Choroid plexus epithelial cell (primary cell): Measurements from ENCODE around the gene BTBD9.

Experiments used
- DNase-seq: peaks from one replicate; pipeline ENCODE4 v3.0.0-alpha.2; 2010; ENCODE audit warnings: low read depth
- H3K4me3 ChIP-seq: 2 replicates; pipeline ENCODE4 v1.5.1; 2011; ENCODE audit warnings: low read depth, mild to moderate bottlenecking, control low read depth, low read length, moderate library complexity
- CTCF ChIP-seq: conservative IDR thresholded peaks from 2 replicates; pipeline ENCODE4 v1.5.1; 2011; ENCODE audit warnings: low read depth, mild to moderate bottlenecking, control low read depth, inconsistent platforms, low read length, moderate library complexity

The BTBD9 gene

GRCh38 chr6:38649744-38650143 is 10.0 kb upstream of the BTBD9 start:
- no peak for TF ChIP-seq CTCF
- H3K4me3 ChIP-seq = no peak overlapping the region
- DNase-seq = no peak

- DNase-seq = no peak
- no peak overlapping the region for H3K4me3 ChIP-seq
- TF ChIP-seq CTCF = no peak
Observed at GRCh38 chr6:38648629-38649028, 8.9 kb upstream of the BTBD9 start.

GRCh38 chr6:38646166-38646878 is 6.6 kb upstream of the BTBD9 start:
- H3K4me3 ChIP-seq = no peak overlapping the region
- DNase-seq = peak; percentile 24
- no peak for TF ChIP-seq CTCF

GRCh38 chr6:38644951-38645350 is 5.2 kb upstream of the BTBD9 start:
- DNase-seq = no peak
- no peak overlapping the region for H3K4me3 ChIP-seq
- no peak for TF ChIP-seq CTCF

GRCh38 chr6:38640216-38640909 is 634 bp upstream of the BTBD9 start:
- DNase-seq = no peak
- peak overlapping the region; percentile 94 for H3K4me3 ChIP-seq
- TF ChIP-seq CTCF = no peak

- DNase-seq = peak; percentile 38
- TF ChIP-seq CTCF = no peak
- H3K4me3 ChIP-seq = peak overlapping the region; percentile 94
Observed at GRCh38 chr6:38638941-38639497, 710 bp downstream of the BTBD9 start.

- no peak for DNase-seq
- no peak overlapping the region for H3K4me3 ChIP-seq
- TF ChIP-seq CTCF = no peak
Observed at GRCh38 chr6:38637756-38638155, 2.0 kb downstream of the BTBD9 start.
